Liver (tissue), 9 donors: ENCODE data around the gene KAZN. TPM values are rescaled to one million over a fixed set of nuclear protein-coding genes. Genes with fewer than 3 reads are reported as not detected.
A peak's percentile ranks its signal among the peaks of the same experiment; 100 is the strongest.

ENCODE experiments used
- DNase-seq: peaks from one replicate; pipeline ENCODE4 v3.0.0-alpha.2; 2017; ENCODE audit warnings: low spot score
- H3K27ac ChIP-seq, 2 donors: one replicate each; pipeline ENCODE4 v1.7.0; 2013; ENCODE audit warnings: inconsistent platforms in 2 of 2, low read length in 2 of 2, control low read depth in 1 of 2, low read depth in 1 of 2, mild to moderate bottlenecking in 1 of 2
- H3K27me3 ChIP-seq, 4 donors: one replicate each; pipeline versions ENCODE4 v1.6.1 to v1.7.0; 2013; ENCODE audit warnings: low read length in 3 of 4, inconsistent platforms in 1 of 4, mild to moderate bottlenecking in 1 of 4, moderate library complexity in 1 of 4; ENCODE audit not compliant: control insufficient read depth in 4 of 4, insufficient read depth in 4 of 4
- H3K36me3 ChIP-seq, 4 donors: one replicate each; pipeline versions ENCODE4 v1.6.1 to v1.7.0; 2013; ENCODE audit warnings: low read length in 3 of 4, mild to moderate bottlenecking in 3 of 4, low read depth in 1 of 4, moderate library complexity in 1 of 4; ENCODE audit not compliant: control insufficient read depth in 4 of 4, insufficient read depth in 3 of 4
- H3K4me1 ChIP-seq, 4 donors: one replicate each; pipeline versions ENCODE4 v1.6.1 to v1.7.0; 2013; ENCODE audit warnings: low read length in 3 of 4, mild to moderate bottlenecking in 3 of 4, moderate library complexity in 1 of 4; ENCODE audit not compliant: control insufficient read depth in 4 of 4, insufficient read depth in 4 of 4
- H3K4me3 ChIP-seq, 3 donors: one replicate each; pipeline versions ENCODE4 v1.6.1 to v1.7.0; 2013; ENCODE audit warnings: low read length in 3 of 3, control low read depth in 1 of 3, low read depth in 1 of 3, mild to moderate bottlenecking in 1 of 3
- H3K9ac ChIP-seq, 2 donors: one replicate each; pipeline ENCODE4 v1.7.0; 2013; ENCODE audit warnings: low read length in 2 of 2, mild to moderate bottlenecking in 2 of 2, moderate library complexity in 2 of 2, control low read depth in 1 of 2, low read depth in 1 of 2
- H3K9me3 ChIP-seq, 4 donors: one replicate each; pipeline versions ENCODE4 v1.6.1 to v1.7.0; 2013; ENCODE audit warnings: low read length in 3 of 4; ENCODE audit not compliant: control insufficient read depth in 4 of 4
- ATF3 ChIP-seq: IDR thresholded peaks from 2 replicates; pipeline ENCODE4 v1.6.1; 2016; ENCODE audit warnings: antibody characterized with exemption
- CTCF ChIP-seq: fragments of 150-350 bp; IDR thresholded peaks from 2 replicates; pipeline ENCODE4 v1.5.1; 2017; ENCODE audit warnings: improper control_type of control experiment, low read depth, low read length; ENCODE audit not compliant: missing input control
- EGR1 ChIP-seq, 2 donors: IDR thresholded peaks; 2 replicates each; pipeline ENCODE4 v1.6.1; 2016 to 2018; ENCODE audit warnings: antibody characterized with exemption in 2 of 2, low read depth in 2 of 2
- FOXA1 ChIP-seq: IDR thresholded peaks from 2 replicates; pipeline ENCODE4 v1.6.1; 2016; ENCODE audit warnings: antibody characterized with exemption
- FOXA2 ChIP-seq: IDR thresholded peaks from 2 replicates; pipeline ENCODE4 v1.6.1; 2016; ENCODE audit warnings: antibody characterized with exemption
- GABPA ChIP-seq, 2 donors: IDR thresholded peaks in 1 of 2; conservative IDR thresholded peaks in 1 of 2; 2 replicates each; pipeline ENCODE4 v1.6.1; 2016; ENCODE audit warnings: antibody characterized with exemption in 2 of 2, mild to moderate bottlenecking in 1 of 2, moderate library complexity in 1 of 2
- HNF4G ChIP-seq: IDR thresholded peaks from 2 replicates; pipeline ENCODE4 v1.6.1; 2016; ENCODE audit warnings: antibody characterized with exemption
- JUND ChIP-seq, 2 donors: IDR thresholded peaks; 2 replicates each; pipeline ENCODE4 v1.6.1; 2016; ENCODE audit warnings: antibody characterized with exemption in 2 of 2
- MAX ChIP-seq: IDR thresholded peaks from 2 replicates; pipeline ENCODE4 v1.6.1; 2016; ENCODE audit warnings: antibody characterized with exemption
- NR2F2 ChIP-seq: IDR thresholded peaks from 2 replicates; pipeline ENCODE4 v1.6.1; 2016; ENCODE audit warnings: antibody characterized with exemption
- RAD21 ChIP-seq, 2 donors: IDR thresholded peaks; 2 replicates each; pipeline ENCODE4 v1.6.1; 2016; ENCODE audit warnings: antibody characterized with exemption in 2 of 2, mild to moderate bottlenecking in 2 of 2
- RXRA ChIP-seq, 2 donors: IDR thresholded peaks; 2 replicates each; pipeline ENCODE4 v1.6.1; 2017 to 2018; ENCODE audit warnings: antibody characterized with exemption in 2 of 2, mild to moderate bottlenecking in 1 of 2
- SP1 ChIP-seq: IDR thresholded peaks from 2 replicates; pipeline ENCODE4 v1.6.1; 2018; ENCODE audit warnings: antibody characterized with exemption, mild to moderate bottlenecking
- YY1 ChIP-seq: IDR thresholded peaks from 2 replicates; pipeline ENCODE4 v1.6.1; 2016; ENCODE audit warnings: antibody characterized with exemption, mild to moderate bottlenecking
- ZBTB33 ChIP-seq: IDR thresholded peaks from 2 replicates; pipeline ENCODE4 v1.6.1; 2016; ENCODE audit warnings: antibody characterized with exemption
- WGBS: extraction: QIAGEN DNeasy Blood & Tissue Kit; methylation state at CpG from one replicate; pipeline ENCODE4 v1.1.7; 2013; 5-methylcytosine and 5-hydroxymethylcytosine counted together
- polyA plus RNA-seq, 2 donors: library from polyadenylated mRNA; stranded (reverse) in 1 of 2; unstranded in 1 of 2; fragments of 200-250 nt in 1 of 2; fragments of >200 nt in 1 of 2; fragmentation: Nextera tagmentation in 1 of 2; extraction: Ambion mirVana in 1 of 2; gene quantifications; one replicate each; pipeline versions ENCODE4 v1.2.1 to v1.2.3, GENCODE V29; 2013 to 2015
- total RNA-seq, 2 donors: library from RNA; depleted of rRNA; stranded (reverse); fragments of >200 nt; gene quantifications; one replicate each; pipeline ENCODE4 v1.2.3, GENCODE V29; 2014
- donor health status: healthy.
- donor health status: healthy.
- donor health status: healthy.
- donor health status: healthy.
- donor health status: healthy.

Gene KAZN
- total and polyA plus RNA-seq, 4 donors = 1.9 to 6.9 (median 2.4) TPM

GRCh38 chr1:14980621-14981218 is 382.2 kb downstream of the KAZN start:
- Histone ChIP-seq H3K4me3 (no peak overlapping the region), H3K9me3 (no peaks in the 10 kb centered on the region), H3K27ac (peak overlapping the region; percentile 3 to 19), H3K4me1 (no peaks in the 10 kb centered on the region), H3K9ac (no peak overlapping the region), H3K36me3 (no peaks in the 10 kb centered on the region), H3K27me3 (no peaks in the 10 kb centered on the region)
- WGBS = 66% methylated on average over 17 of the region's 17 CpGs
- DNase-seq = no peak
- no peak for TF ChIP-seq SP1
- TF ChIP-seq YY1 = no peak
- TF ChIP-seq RXRA (IDR thresholded peaks at IDR 0.05) = no peak
- TF ChIP-seq EGR1 (IDR thresholded peaks at IDR 0.05; ENCODE audit: low read depth in 2 of 2) = no peak
- TF ChIP-seq ZBTB33 = no peak
- TF ChIP-seq NR2F2 = peak; percentile 25

- no peak for TF ChIP-seq RAD21 (IDR thresholded peaks at IDR 0.05)
- no peak for TF ChIP-seq ZBTB33
- no peak for TF ChIP-seq YY1
- Histone ChIP-seq H3K36me3 (no peaks in the 10 kb centered on the region), H3K4me1 (no peaks in the 10 kb centered on the region), H3K9me3 (no peaks in the 10 kb centered on the region), H3K27me3 (no peaks in the 10 kb centered on the region), H3K9ac (no peak overlapping the region), H3K27ac (no peak overlapping the region), H3K4me3 (no peak overlapping the region)
- WGBS = 85% methylated on average over 14 of the region's 14 CpGs
- no peak for DNase-seq
Measured at GRCh38 chr1:14982029-14982428, 383.5 kb downstream of the KAZN start.

- H3K9ac ChIP-seq = no peak overlapping the region
- H3K9me3 ChIP-seq = no peaks in the 10 kb centered on the region
- TF ChIP-seq FOXA1 = no peak
- no peak for TF ChIP-seq RXRA (IDR thresholded peaks at IDR 0.05)
- TF ChIP-seq NR2F2 = no peak
- no peak for TF ChIP-seq SP1
- no peak for TF ChIP-seq JUND (IDR thresholded peaks at IDR 0.05)
- TF ChIP-seq ATF3 = no peak
- no peak for TF ChIP-seq FOXA2
- no peak for TF ChIP-seq RAD21 (IDR thresholded peaks at IDR 0.05)
- no peak for TF ChIP-seq GABPA (IDR thresholded peaks at IDR 0.05 in 1 of 2, conservative IDR thresholded peaks at IDR 0.05 in 1 of 2)
- TF ChIP-seq YY1 = no peak
- TF ChIP-seq HNF4G = no peak
- TF ChIP-seq ZBTB33 = no peak
- no peak for TF ChIP-seq CTCF
- TF ChIP-seq EGR1 (IDR thresholded peaks at IDR 0.05; ENCODE audit: low read depth in 2 of 2) = no peak
- TF ChIP-seq MAX = no peak
- DNase-seq = no peak
- H3K27ac ChIP-seq = no peak overlapping the region
- H3K27me3 ChIP-seq = no peaks in the 10 kb centered on the region
- H3K4me3 ChIP-seq = no peak overlapping the region
- no peaks in the 10 kb centered on the region for H3K36me3 ChIP-seq
- WGBS = 85% methylated on average over 13 of the region's 13 CpGs
- no peaks in the 10 kb centered on the region for H3K4me1 ChIP-seq
Measured at GRCh38 chr1:14983277-14983676, 384.8 kb downstream of the KAZN start.
